Thoracic aorta (tissue), 2 donors: Measurements from ENCODE around the gene OSBPL10. TPM values are rescaled to one million over a fixed set of nuclear protein-coding genes. Genes with fewer than 3 reads are reported as not detected.
A peak's percentile ranks its signal among the peaks of the same experiment; 100 is the strongest.

Source experiments
- ATAC-seq: fragments of 150-250 bp; one replicate; pipeline ENCODE4 v1.8.0; 2017; ENCODE audit warnings: low read depth; ENCODE audit not compliant: insufficient number of reproducible peaks, low FRiP score
- DNase-seq: peaks from one replicate; pipeline ENCODE4 v3.0.0-alpha.2; 2020; ENCODE audit warnings: low spot score
- H3K27ac ChIP-seq, 2 donors: fragments of 200-600 bp; sonication (generic); 1 replicate in 1 of 2; 2 replicates in 1 of 2; pipeline ENCODE4 v1.5.1; 2016; ENCODE audit warnings: mild to moderate bottlenecking in 2 of 2, moderate library complexity in 2 of 2
- H3K27me3 ChIP-seq: fragments of 200-600 bp; sonication (generic); replicated peaks from 2 replicates; pipeline ENCODE4 v1.6.0; 2016; ENCODE audit warnings: mild to moderate bottlenecking; ENCODE audit not compliant: insufficient read depth
- H3K36me3 ChIP-seq: fragments of 200-600 bp; sonication (generic); one replicate; pipeline ENCODE4 v1.5.1; 2016
- H3K4me1 ChIP-seq, 2 donors: fragments of 200-600 bp; sonication (generic); 1 replicate in 1 of 2; 2 replicates in 1 of 2; pipeline versions ENCODE4 v1.5.1 to v1.6.0; 2016; ENCODE audit warnings: low read depth in 2 of 2, mild to moderate bottlenecking in 1 of 2; ENCODE audit not compliant: control insufficient read depth in 1 of 2
- H3K4me3 ChIP-seq: fragments of 200-600 bp; sonication (generic); 2 replicates; pipeline ENCODE4 v1.5.1; 2016; ENCODE audit warnings: mild to moderate bottlenecking
- H3K9me3 ChIP-seq: fragments of 200-600 bp; sonication (generic); 2 replicates; pipeline ENCODE4 v1.5.1; 2016
- total RNA-seq, 2 donors: library from RNA; depleted of rRNA; stranded (reverse); fragments of >200 nt; gene quantifications; one replicate each; pipeline versions ENCODE4 v1.1.0 to v1.2.3, GENCODE V29; 2016
- TF ChIP-seq, protein P1 (sequence below): fragments of 200-600 bp; sonication (generic); IDR thresholded peaks from one replicate; pipeline ENCODE4 v1.5.1; 2019; ENCODE audit warnings: antibody characterized with exemption

Gene OSBPL10
- total RNA-seq, 2 donors from 2014 or later, result 108 to 153 TPM

DNA sequence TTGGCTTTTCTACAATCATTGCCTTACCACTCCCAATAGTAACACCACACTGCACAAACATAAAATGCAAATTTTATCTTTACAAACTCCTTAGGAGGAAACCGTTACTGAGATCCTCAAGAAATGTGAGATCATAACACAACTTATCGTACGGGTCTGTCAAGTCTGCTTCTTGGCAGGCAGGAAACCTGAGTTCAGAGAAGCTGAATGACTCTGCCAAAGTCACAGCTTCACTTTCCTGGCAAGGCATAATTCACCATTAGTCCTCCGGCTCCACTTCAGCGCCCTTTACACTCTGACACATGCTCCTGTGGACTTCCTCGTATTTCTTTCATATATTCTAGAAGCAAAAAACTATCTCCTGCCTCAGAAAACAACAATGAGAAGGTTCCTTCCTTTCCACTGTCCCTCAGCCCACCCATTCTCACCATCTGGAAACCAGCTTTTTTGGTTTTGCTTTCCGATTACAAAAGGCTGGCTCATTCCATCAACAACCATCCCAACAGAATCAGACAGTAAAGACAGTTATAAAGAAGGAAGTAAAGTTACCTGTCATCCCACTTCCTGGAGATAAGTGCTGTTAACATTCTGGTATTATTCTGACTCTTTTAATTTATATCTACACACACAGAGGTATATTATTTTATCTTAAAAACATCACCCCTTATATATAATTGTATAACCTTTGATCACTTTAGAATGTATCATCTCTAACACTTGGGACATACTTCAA is 225.0 kb downstream of the OSBPL10 start:
- DNase-seq, result no peak
- no peaks in the 10 kb centered on the region for H3K36me3 ChIP-seq

DNA sequence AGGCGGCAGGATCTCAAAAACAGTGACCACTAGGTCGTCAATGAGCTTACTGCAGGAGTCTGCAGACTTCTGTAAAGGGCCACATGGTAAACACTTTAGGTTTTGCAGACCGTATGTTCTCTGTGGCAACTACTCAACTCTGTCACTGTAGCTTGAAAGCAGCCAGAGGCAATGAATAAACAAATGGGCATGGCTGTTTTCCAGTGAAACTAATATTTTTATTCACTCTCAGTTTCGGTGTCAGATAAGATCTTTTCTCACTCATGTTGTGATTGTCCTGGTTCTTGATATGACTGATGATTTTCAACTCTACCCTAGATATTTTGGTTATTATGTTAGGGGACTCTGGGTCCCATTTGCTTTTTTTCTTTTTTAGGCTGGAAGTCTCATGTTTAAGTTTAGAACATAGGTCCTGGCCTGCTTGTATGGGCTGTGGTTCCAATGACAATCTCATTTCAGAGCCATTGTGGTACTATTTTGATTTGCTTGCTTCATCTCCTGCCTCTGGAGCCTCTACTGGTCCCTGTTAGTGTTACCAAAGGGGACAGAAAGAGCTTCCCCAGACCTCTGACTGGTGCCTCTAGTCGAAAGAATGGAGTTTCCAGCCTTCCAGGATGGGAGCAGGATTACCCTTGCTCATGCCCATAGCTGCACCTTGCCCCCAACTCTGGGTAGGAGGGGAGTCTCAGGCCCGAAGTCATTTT is 226.3 kb downstream of the OSBPL10 start:
- no peaks in the 10 kb centered on the region for H3K36me3 ChIP-seq
- DNase-seq, result no peak
- TF ChIP-seq, protein P1, sequence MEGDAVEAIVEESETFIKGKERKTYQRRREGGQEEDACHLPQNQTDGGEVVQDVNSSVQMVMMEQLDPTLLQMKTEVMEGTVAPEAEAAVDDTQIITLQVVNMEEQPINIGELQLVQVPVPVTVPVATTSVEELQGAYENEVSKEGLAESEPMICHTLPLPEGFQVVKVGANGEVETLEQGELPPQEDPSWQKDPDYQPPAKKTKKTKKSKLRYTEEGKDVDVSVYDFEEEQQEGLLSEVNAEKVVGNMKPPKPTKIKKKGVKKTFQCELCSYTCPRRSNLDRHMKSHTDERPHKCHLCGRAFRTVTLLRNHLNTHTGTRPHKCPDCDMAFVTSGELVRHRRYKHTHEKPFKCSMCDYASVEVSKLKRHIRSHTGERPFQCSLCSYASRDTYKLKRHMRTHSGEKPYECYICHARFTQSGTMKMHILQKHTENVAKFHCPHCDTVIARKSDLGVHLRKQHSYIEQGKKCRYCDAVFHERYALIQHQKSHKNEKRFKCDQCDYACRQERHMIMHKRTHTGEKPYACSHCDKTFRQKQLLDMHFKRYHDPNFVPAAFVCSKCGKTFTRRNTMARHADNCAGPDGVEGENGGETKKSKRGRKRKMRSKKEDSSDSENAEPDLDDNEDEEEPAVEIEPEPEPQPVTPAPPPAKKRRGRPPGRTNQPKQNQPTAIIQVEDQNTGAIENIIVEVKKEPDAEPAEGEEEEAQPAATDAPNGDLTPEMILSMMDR, result no peak
- no peaks in the 10 kb centered on the region for H3K27me3 ChIP-seq
- H3K27ac ChIP-seq, result no peak overlapping the region
- H3K4me1 ChIP-seq, result peaks cover 10 to 29% of the 10 kb centered on the region in 2 donors
- ATAC-seq, result no peak
- H3K4me3 ChIP-seq, result no peak overlapping the region
- H3K9me3 ChIP-seq, result no peaks in the 10 kb centered on the region

More for the DNA sequence above, 225.0 kb downstream of the OSBPL10 start:
- H3K4me3 ChIP-seq, result peak overlapping the region; percentile 41
- no peaks in the 10 kb centered on the region for H3K27me3 ChIP-seq
- TF ChIP-seq, protein P1, result no peak
- H3K9me3 ChIP-seq, result no peaks in the 10 kb centered on the region
- peak; percentile 47 for ATAC-seq
- peaks cover 10 to 29% of the 10 kb centered on the region in 2 donors for H3K4me1 ChIP-seq
- H3K27ac ChIP-seq, result no peak overlapping the region

DNA sequence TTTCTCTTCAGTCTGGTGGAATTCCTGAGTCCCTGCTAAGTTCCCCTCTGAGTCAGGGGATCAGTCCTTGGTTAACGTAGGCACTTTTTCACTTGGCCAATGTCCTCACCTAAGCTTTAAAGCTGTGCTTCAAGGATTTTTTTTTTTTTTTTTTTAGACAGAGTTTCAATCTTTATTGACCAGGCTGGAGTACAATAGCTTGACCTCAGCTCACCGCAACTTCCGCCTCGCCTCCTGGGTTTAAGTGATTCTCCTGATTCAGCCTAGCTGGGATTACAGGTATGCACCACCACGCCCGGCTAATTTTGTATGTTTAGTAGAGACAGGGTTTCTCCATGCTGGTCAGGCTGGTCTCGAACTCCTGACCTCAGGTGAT is 228.0 kb downstream of the OSBPL10 start:
- H3K36me3 ChIP-seq, result no peaks in the 10 kb centered on the region
- ATAC-seq (no peak), DNase-seq (no peak)
- peaks cover 10 to 29% of the 10 kb centered on the region in 2 donors for H3K4me1 ChIP-seq
- H3K4me3 ChIP-seq, result no peak overlapping the region
- no peaks in the 10 kb centered on the region for H3K27me3 ChIP-seq
- no peaks in the 10 kb centered on the region for H3K9me3 ChIP-seq
- H3K27ac ChIP-seq, result no peak overlapping the region
- TF ChIP-seq, protein P1, result no peak

DNA sequence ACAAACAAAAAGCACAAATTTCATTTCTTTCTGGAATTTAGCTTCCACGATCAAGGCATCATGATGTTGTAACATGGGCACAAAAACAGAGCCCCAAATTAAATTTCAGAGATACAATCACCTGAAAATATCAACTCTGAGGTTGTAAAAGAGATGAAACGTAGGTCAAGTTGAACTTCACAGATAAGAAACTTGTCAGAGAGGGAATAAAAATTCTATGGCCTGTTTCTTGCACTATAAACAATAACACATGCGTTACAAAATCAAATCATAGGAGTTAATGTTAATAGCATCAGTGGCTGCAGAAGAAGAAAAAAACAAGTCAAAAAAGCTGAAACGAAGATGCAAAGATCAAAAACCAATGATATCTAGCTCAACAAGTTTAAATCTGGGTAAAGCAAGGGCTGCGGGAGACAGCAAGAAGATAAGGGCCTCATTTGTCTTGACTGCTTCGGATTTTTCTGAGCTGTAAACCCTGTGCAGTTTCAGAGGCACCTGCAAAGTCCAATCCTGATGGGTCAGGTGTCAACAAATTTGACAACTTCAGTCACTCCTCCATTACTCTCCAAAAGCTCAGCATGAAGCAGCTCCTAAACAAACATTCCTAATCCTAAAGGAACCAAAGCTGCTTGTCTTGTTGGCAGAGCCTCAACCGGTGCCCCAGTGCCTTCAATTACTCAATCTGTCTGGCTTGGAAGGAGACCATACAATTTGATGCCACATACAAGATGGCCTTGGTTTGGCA is 228.6 kb downstream of the OSBPL10 start:
- H3K9me3 ChIP-seq, result no peaks in the 10 kb centered on the region

More for the DNA sequence above, 228.6 kb downstream of the OSBPL10 start:
- H3K27me3 ChIP-seq, result no peaks in the 10 kb centered on the region
- ATAC-seq, result no peak
- TF ChIP-seq, protein P1, result no peak
- DNase-seq, result no peak
- H3K36me3 ChIP-seq, result no peaks in the 10 kb centered on the region
- no peak overlapping the region for H3K27ac ChIP-seq
- H3K4me1 ChIP-seq, result peaks cover 10 to 29% of the 10 kb centered on the region in 2 donors
- no peak overlapping the region for H3K4me3 ChIP-seq
